Measurements from ENCODE around the gene RPL27. TPM values are rescaled to one million over a fixed set of nuclear protein-coding genes. Genes with fewer than 3 reads are reported as not detected.
"Not testable (repeated sequence)": the region's sequence is repeated elsewhere in the genome, so short reads cannot be mapped to it uniquely, and the experiment has no call there.

RPL27 gene
- total and polyA plus RNA-seq, 2 donors (not counting 3 experiments of a cell fraction or from before 2014, with no cell fraction given), result 1,014 to 2,467 TPM

DNA sequence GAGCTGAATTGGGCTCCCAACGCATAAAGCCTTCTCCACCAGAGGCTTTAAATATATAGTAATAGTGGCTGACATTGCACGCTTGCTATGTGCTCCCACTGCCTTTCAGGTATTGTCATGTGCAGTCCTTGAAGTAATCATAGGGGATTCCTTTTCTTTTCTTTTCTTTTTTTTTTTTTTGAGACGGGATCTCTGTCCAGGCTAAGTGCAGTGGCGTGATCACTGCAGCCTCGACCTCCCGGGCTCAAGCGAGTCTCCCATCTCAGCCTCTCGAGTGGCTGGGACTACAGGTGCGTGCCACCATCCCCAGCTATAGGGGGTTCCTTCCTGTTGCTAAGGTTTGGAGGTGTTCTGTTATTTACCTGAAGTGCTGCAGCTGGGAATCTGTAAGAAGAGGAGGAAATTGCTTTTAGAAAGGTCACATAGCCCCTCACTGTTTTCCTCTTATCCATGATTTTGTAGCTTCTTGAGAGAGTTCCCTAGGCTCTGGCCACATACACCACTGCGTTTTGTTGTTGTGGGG lies 845 bp downstream of the RPL27 start:
- H3K4me1 ChIP-seq (ENCODE audit: control insufficient read depth, extremely low read depth, insufficient read depth, low read length), result peaks cover 23% of the 10 kb centered on the region
- H3K9ac ChIP-seq (replicated peaks; ENCODE audit: extremely low read depth, insufficient read depth, low read length), result peak overlapping the region; percentile 87
- POLR2A ChIA-PET, result interaction anchor here (1.6 to 2.2 kb wide), 2 partner anchors 11 to 317 kb away, joined by 4 to 9 read pairs; no protein-coding TSS in a partner anchor
- intact Hi-C loops (cut with micrococcal nuclease) (loop anchor here (2.0 kb wide), 4 partner anchors 18 to 322 kb away; partner anchors contain the start of genes BRCA1, PLEKHH3, PTGES3L and RUNDC1), dilution Hi-C loops (cut with MboI; ENCODE audit: extremely low pct_ligation_motif_present, low sequenced_read_pairs) (no loop called here)
- DNase-seq (ENCODE audit: low read depth, low spot score), result no peak
- H3K9me3 ChIP-seq (replicated peaks; ENCODE audit: control insufficient read depth, insufficient read depth, low read length), result no peaks in the 10 kb centered on the region
- no peaks in the 10 kb centered on the region for H3K27me3 ChIP-seq (ENCODE audit: control insufficient read depth in 2 of 2, insufficient read depth in 2 of 2, low read length in 2 of 2)
- no peaks in the 10 kb centered on the region for H4K20me1 ChIP-seq (replicated peaks; ENCODE audit: control insufficient read depth, extremely low read depth, insufficient read depth, low read length)
- FAIRE-seq, result no peak
- CTCF ChIA-PET, result interaction anchor here (1.1 to 2.4 kb wide), 6 partner anchors 8 to 156 kb away, joined by 4 to 25 read pairs (median 14); partner anchors contain the start of genes AOC2, IFI35, RND2 and VAT1
- no TSS peak for BruUV-seq (replicated peaks)
- no peak overlapping the region for H2AFZ ChIP-seq (ENCODE audit: low read depth, low read length)
- H3K4me3 ChIP-seq (replicated peaks in 1 of 3; ENCODE audit: insufficient read depth in 1 of 3, low read depth in 1 of 3, low read length in 3 of 3), result peak overlapping the region; percentile 56 to 86 (median 58)
- no peaks in the 10 kb centered on the region for H3K9me1 ChIP-seq (replicated peaks; ENCODE audit: control insufficient read depth, extremely low read depth, insufficient read depth, low read length)
- peak overlapping the region; percentile 90 for H3K4me2 ChIP-seq (ENCODE audit: insufficient read depth, low read length)
- H3K36me3 ChIP-seq (ENCODE audit: control insufficient read depth in 2 of 2, extremely low read depth in 1 of 2, insufficient read depth in 2 of 2, low read length in 2 of 2), result peaks cover 7 to 25% of the 10 kb centered on the region in 2 experiments
- TF ChIP-seq POLR2AphosphoS5 (IDR thresholded peaks at IDR 0.05; ENCODE audit: insufficient read depth, low read depth, low read length) (peak; percentile 3), MYC (IDR thresholded peaks at IDR 0.05; ENCODE audit: low read depth, low read length) (no peak)
- H3K27ac ChIP-seq (ENCODE audit: insufficient read depth, low read depth, low read length), result peak overlapping the region; percentile 75
- H3K79me2 ChIP-seq (ENCODE audit: control insufficient read depth, insufficient read depth, low read length), result peaks cover 27% of the 10 kb centered on the region

DNA sequence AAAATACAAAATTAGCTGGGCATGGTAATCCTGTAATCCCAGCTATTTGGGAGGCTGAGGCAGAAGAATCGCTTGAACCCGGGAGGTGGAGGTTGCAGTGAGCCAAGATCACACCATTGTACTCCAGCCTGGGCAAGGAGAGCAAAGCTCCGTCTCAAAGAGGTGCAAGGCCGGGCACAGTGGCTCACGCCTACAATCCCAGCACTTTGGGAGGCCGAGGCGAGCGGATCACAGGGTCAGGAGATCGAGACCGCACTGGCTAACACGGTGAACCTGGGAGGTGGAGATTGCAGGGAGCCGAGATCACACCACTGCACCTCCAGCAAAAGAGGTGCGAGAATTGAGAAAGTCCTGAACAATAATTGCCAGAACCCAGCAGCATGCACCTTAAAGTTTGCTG lies 2.7 kb downstream of the RPL27 start:
- H3K9ac ChIP-seq (replicated peaks; ENCODE audit: extremely low read depth, insufficient read depth, low read length); FAIRE-seq; H3K4me2 ChIP-seq (ENCODE audit: insufficient read depth, low read length); H3K4me3 ChIP-seq (replicated peaks in 1 of 3; ENCODE audit: insufficient read depth in 1 of 3, low read depth in 1 of 3, low read length in 3 of 3); H2AFZ ChIP-seq (ENCODE audit: low read depth, low read length); DNase-seq (ENCODE audit: low read depth, low spot score); H3K27ac ChIP-seq (ENCODE audit: insufficient read depth, low read depth, low read length); H3K9me1 ChIP-seq (replicated peaks; ENCODE audit: control insufficient read depth, extremely low read depth, insufficient read depth, low read length); BruUV-seq (replicated peaks); H3K9me3 ChIP-seq (replicated peaks; ENCODE audit: control insufficient read depth, insufficient read depth, low read length); H4K20me1 ChIP-seq (replicated peaks; ENCODE audit: control insufficient read depth, extremely low read depth, insufficient read depth, low read length); intact Hi-C loops (cut with micrococcal nuclease); dilution Hi-C loops (cut with MboI; ENCODE audit: extremely low pct_ligation_motif_present, low sequenced_read_pairs); H3K27me3 ChIP-seq (ENCODE audit: control insufficient read depth in 2 of 2, insufficient read depth in 2 of 2, low read length in 2 of 2): not testable (repeated sequence)
- peaks cover 7 to 25% of the 10 kb centered on the region in 2 experiments for H3K36me3 ChIP-seq (ENCODE audit: control insufficient read depth in 2 of 2, extremely low read depth in 1 of 2, insufficient read depth in 2 of 2, low read length in 2 of 2)
- peaks cover 23% of the 10 kb centered on the region for H3K4me1 ChIP-seq (ENCODE audit: control insufficient read depth, extremely low read depth, insufficient read depth, low read length)
- ChIA-PET CTCF (interaction anchor here (1.2 kb wide), 1 partner anchor 10 kb away, joined by 3 read pairs; no protein-coding TSS in a partner anchor), POLR2A (interaction anchor here (1.1 kb wide), 1 partner anchor 21 kb away, joined by 3 read pairs; the partner anchor contains the start of gene VAT1)
- H3K79me2 ChIP-seq (ENCODE audit: control insufficient read depth, insufficient read depth, low read length), result peaks cover 27% of the 10 kb centered on the region

Data from endothelial cell of umbilical vein (primary cell).